ENCODE data around the gene GLYATL1. TPM values are rescaled to one million over a fixed set of nuclear protein-coding genes. Genes with fewer than 3 reads are reported as not detected.

The GLYATL1 gene
- total RNA-seq, 1 donor from 2014 or later: not detected

DNA sequence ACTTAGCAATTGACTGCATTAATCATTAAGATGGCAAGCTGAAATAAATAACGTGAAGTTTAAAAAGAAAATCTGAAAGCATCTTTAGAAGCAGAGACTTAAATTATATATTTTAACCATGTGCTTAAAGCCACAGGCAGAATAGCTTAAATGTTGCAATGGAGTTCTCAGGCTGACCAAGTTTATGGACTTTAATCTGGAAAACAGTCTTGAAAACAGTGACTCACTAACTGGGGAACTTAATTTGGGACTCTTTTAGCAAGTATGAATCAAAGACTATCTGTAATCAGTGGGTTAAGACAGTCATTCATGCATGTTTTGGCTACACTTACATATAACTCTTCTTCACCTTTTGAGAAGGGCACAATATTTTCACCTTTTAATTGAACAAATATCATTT, 12.6 kb upstream of the GLYATL1 start:
- TF ChIP-seq, protein P1, sequence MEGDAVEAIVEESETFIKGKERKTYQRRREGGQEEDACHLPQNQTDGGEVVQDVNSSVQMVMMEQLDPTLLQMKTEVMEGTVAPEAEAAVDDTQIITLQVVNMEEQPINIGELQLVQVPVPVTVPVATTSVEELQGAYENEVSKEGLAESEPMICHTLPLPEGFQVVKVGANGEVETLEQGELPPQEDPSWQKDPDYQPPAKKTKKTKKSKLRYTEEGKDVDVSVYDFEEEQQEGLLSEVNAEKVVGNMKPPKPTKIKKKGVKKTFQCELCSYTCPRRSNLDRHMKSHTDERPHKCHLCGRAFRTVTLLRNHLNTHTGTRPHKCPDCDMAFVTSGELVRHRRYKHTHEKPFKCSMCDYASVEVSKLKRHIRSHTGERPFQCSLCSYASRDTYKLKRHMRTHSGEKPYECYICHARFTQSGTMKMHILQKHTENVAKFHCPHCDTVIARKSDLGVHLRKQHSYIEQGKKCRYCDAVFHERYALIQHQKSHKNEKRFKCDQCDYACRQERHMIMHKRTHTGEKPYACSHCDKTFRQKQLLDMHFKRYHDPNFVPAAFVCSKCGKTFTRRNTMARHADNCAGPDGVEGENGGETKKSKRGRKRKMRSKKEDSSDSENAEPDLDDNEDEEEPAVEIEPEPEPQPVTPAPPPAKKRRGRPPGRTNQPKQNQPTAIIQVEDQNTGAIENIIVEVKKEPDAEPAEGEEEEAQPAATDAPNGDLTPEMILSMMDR (IDR thresholded peaks at IDR 0.05): no peak
- ChIA-PET POLR2A (no interaction called here), CTCF (interaction anchor here (1.3 kb wide), 1 partner anchor 175 kb away, joined by 3 read pairs; no protein-coding TSS in a partner anchor)
- Mint-ChIP-seq H3K27ac (no peak overlapping the region), H3K4me1 (peaks cover 26% of the 10 kb centered on the region), H3K9me3 (no peaks in the 10 kb centered on the region), H3K27me3 (peaks cover 14% of the 10 kb centered on the region), H3K36me3 (ENCODE audit: low read depth) (no peaks in the 10 kb centered on the region), H3K4me3 (no peak overlapping the region)
- DNase-seq (no peak), ATAC-seq (ENCODE audit: low read depth) (no peak)
- intact Hi-C loops (cut with micrococcal nuclease): loop anchor here (10.0 kb wide), 1 partner anchor 252 kb away; no protein-coding TSS in a partner anchor

DNA sequence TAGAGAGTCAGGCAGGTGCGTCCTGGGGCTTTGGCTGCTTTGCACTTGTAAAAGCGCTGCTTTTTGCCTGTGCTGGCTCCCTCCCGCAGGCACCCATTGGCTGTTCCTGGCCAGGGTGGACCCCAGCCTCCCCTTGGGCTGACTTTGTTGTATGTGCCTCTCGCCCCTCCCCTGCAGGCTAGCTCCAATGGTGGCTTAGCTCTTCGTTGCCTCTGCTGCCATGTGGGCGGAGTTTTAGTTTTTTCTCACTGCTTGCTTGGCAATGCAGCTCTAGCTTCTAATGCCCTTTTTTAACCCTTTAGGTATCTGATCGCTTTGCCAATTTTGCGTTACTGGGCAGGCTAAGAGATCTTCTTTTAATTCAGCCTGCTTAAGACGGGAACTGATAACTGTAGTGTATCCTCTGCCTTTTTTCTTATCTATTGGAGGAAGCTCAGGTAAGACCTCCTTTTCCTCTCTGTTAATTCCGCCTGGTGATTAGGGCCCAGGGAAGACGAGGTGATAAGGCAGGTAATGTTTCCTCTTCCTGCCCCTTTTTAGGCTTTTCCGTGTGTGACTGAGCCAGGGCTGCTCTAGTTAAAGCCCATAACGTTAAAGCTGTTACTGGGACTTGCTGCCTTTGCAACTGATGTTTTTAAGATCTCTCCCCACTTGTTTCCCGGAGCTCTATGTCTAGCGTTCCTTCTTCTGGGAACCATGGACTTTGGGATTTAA, 11.7 kb upstream of the GLYATL1 start:
- intact Hi-C loops (cut with micrococcal nuclease): loop anchor here (10.0 kb wide), 1 partner anchor 253 kb away; no protein-coding TSS in a partner anchor
- ChIA-PET POLR2A (no interaction called here), CTCF (interaction anchor here (1.6 kb wide), 1 partner anchor 131 kb away, joined by 9 read pairs; no protein-coding TSS in a partner anchor)

DNA sequence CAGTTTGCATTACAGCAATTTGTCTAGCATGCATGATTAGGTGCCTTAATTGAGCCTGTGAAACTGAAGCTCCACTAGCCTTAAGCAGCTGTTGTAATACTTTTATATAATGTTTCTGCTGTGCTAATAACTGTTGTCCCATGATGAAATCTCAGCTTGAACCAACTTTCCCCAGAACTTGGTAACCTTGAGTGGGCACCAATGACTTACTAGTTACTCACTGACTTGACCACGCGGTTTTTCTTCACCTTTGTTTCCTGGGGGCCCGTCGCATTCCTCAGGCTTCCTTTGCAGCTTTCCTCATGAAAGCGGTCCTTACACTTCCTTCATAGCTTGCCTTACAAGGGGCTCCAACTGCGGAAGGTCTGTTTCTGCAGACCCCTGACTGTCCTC, 11.2 kb upstream of the GLYATL1 start:
- H3K27me3 Mint-ChIP-seq: peaks cover 12% of the 10 kb centered on the region
- POLR2A ChIA-PET: interaction anchor here (0.7 kb wide), 1 partner anchor 189 kb away, joined by 3 read pairs; no protein-coding TSS in a partner anchor
- intact Hi-C loops (cut with micrococcal nuclease): loop anchor here (10.0 kb wide), 1 partner anchor 253 kb away; no protein-coding TSS in a partner anchor

More for the DNA sequence above, 11.7 kb upstream of the GLYATL1 start:
- peaks cover 26% of the 10 kb centered on the region for H3K4me1 Mint-ChIP-seq
- no peak overlapping the region for H3K27ac Mint-ChIP-seq
- H3K27me3 Mint-ChIP-seq: peaks cover 14% of the 10 kb centered on the region
- no peaks in the 10 kb centered on the region for H3K9me3 Mint-ChIP-seq
- TF ChIP-seq, protein P1 (IDR thresholded peaks at IDR 0.05): no peak
- DNase-seq (no peak), ATAC-seq (ENCODE audit: low read depth) (peak; percentile 81)
- H3K36me3 Mint-ChIP-seq (ENCODE audit: low read depth): no peaks in the 10 kb centered on the region
- peak overlapping the region; percentile 53 for H3K4me3 Mint-ChIP-seq

DNA sequence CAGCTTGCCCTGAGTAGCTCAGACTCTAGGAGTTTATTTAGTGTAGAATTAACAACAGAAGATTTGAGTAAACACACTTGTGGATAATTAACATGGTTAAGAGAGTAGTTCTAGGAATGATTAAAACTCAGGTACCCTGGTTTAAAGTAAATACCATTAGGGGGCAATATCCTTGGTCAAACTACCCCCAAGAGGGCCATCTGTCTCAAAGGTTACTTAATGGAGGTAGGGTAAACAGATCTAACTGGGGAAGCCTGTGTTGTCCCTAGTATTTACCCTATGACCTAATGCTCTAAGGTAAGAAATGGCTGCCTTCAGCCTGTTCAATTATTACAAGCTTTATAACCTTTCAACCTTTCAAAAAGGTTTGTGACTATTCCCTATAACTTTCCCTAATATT, 10.6 kb upstream of the GLYATL1 start:
- Mint-ChIP-seq H3K4me3 (no peak overlapping the region), H3K27me3 (peaks cover 12% of the 10 kb centered on the region), H3K4me1 (peaks cover 18% of the 10 kb centered on the region), H3K36me3 (ENCODE audit: low read depth) (no peaks in the 10 kb centered on the region), H3K9me3 (no peaks in the 10 kb centered on the region), H3K27ac (no peak overlapping the region)
- DNase-seq (no peak), ATAC-seq (ENCODE audit: low read depth) (no peak)
- intact Hi-C loops (cut with micrococcal nuclease): loop anchor here (10.0 kb wide), 1 partner anchor 254 kb away; no protein-coding TSS in a partner anchor
- TF ChIP-seq, protein P1 (IDR thresholded peaks at IDR 0.05): no peak
- POLR2A ChIA-PET: interaction anchor here (0.7 kb wide), 1 partner anchor 188 kb away, joined by 3 read pairs; no protein-coding TSS in a partner anchor
- CTCF ChIA-PET: interaction anchor here (1.6 kb wide), 1 partner anchor 130 kb away, joined by 9 read pairs; no protein-coding TSS in a partner anchor

More for the DNA sequence above, 11.2 kb upstream of the GLYATL1 start:
- no peaks in the 10 kb centered on the region for H3K9me3 Mint-ChIP-seq
- no peaks in the 10 kb centered on the region for H3K36me3 Mint-ChIP-seq (ENCODE audit: low read depth)
- peaks cover 23% of the 10 kb centered on the region for H3K4me1 Mint-ChIP-seq
- no peak for DNase-seq
- ATAC-seq (ENCODE audit: low read depth): no peak
- H3K4me3 Mint-ChIP-seq: no peak overlapping the region
- TF ChIP-seq, protein P1 (IDR thresholded peaks at IDR 0.05): no peak
- H3K27ac Mint-ChIP-seq: no peak overlapping the region
- CTCF ChIA-PET: interaction anchor here (1.6 kb wide), 1 partner anchor 130 kb away, joined by 9 read pairs; no protein-coding TSS in a partner anchor

DNA sequence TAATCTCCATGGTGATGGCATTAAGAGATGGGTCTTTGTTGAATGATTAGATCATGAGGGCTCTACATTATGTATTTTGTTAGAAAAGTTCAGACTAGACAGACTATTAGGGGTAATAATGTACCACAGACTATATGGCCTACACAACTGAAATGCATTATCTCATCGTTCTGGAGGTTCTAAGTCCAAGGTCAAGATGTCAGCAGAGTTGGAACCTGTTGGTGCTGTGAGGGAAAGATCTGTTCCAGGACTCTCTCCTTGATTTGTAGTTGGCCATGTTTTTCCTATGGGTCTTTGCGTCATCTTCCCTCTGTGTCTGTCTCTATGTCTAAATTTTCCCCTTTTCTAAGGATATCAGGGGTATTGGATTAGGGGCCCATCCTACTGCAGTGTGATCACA, 8.4 kb upstream of the GLYATL1 start:
- CTCF ChIA-PET: no interaction called here
- H3K27ac Mint-ChIP-seq: no peak overlapping the region
- no peaks in the 10 kb centered on the region for H3K9me3 Mint-ChIP-seq
- intact Hi-C loops (cut with micrococcal nuclease): no loop called here
- no peaks in the 10 kb centered on the region for H3K36me3 Mint-ChIP-seq (ENCODE audit: low read depth)
- H3K4me3 Mint-ChIP-seq: no peak overlapping the region
- H3K27me3 Mint-ChIP-seq: peaks cover 12% of the 10 kb centered on the region
- TF ChIP-seq, protein P1 (IDR thresholded peaks at IDR 0.05): no peak
- DNase-seq: no peak
- no peak for ATAC-seq (ENCODE audit: low read depth)
- H3K4me1 Mint-ChIP-seq: peaks cover 18% of the 10 kb centered on the region
- POLR2A ChIA-PET: no interaction called here

Measured in activated B cell treated with CpG ODN at 0.5 μM for 24 hours (primary cell).